ENCODE measurements around the gene KANK4.

GRCh38 chr1:62208087-62208486 is 111.1 kb downstream of the KANK4 start:
- TF ChIP-seq POLR2AphosphoS5 (IDR thresholded peaks at IDR 0.05), result no peak
- no peak for TF ChIP-seq CTCF (IDR thresholded peaks at IDR 0.05)
